WTC11 (cell line): ENCODE measurements around the gene FREM2. TPM values are rescaled to one million over a fixed set of nuclear protein-coding genes. Genes with fewer than 3 reads are reported as not detected.

Experiments
- ATAC-seq: fragments of 200-7000 bp; cut with Tn5 transposase; 2 replicates; pipeline ENCODE4 v1.10.0; 2021; ENCODE audit warnings: mild to moderate bottlenecking, moderate library complexity
- CTCF ChIA-PET: fragments of 300-600 bp; sonication (Branson Sonifier 250); formaldehyde crosslinking; loops from one replicate; lab custom pipeline; 2021; ENCODE audit warnings: antibody characterized with exemption; lab: Charles Lee
- POLR2A ChIA-PET: fragments of 350-600 bp; sonication (Branson Sonifier 250); formaldehyde crosslinking; loops from one replicate; lab custom pipeline; 2021; ENCODE audit warnings: antibody characterized with exemption; lab: Charles Lee
- DNase-seq: peaks from one replicate; pipeline ENCODE4 v3.0.0; 2021; ENCODE audit warnings: low spot score
- H3K27ac Mint-ChIP-seq: 2 replicates; pipeline ENCODE4 v1.8.0; 2021; ENCODE audit warnings: mixed read lengths
- H3K27me3 Mint-ChIP-seq: 2 replicates; pipeline ENCODE4 v1.8.0; 2021; ENCODE audit warnings: low read depth, mild to moderate bottlenecking, moderate library complexity, mixed read lengths
- H3K36me3 Mint-ChIP-seq: 2 replicates; pipeline ENCODE4 v1.8.0; 2021; ENCODE audit warnings: mixed read lengths
- H3K4me1 Mint-ChIP-seq: 2 replicates; pipeline ENCODE4 v1.8.0; 2022; ENCODE audit warnings: mixed read lengths
- H3K4me3 Mint-ChIP-seq: 2 replicates; pipeline ENCODE4 v1.8.0; 2021; ENCODE audit warnings: mild to moderate bottlenecking, moderate library complexity, mixed read lengths
- H3K9me3 Mint-ChIP-seq: 2 replicates; pipeline ENCODE4 v1.8.0; 2021; ENCODE audit warnings: mixed read lengths
- FOXK1 ChIP-seq: sonication (generic); formaldehyde crosslinking; IDR thresholded peaks from 2 replicates; pipeline ENCODE4 v1.8.0; 2022; ENCODE audit warnings: mild to moderate bottlenecking, moderate library complexity, missing genetic modification reagents
- GRHL2 ChIP-seq: fragments of 250-450 bp; sonication (Bioruptor Pico); IDR thresholded peaks from 2 replicates; pipeline ENCODE4 v1.8.0; 2022; ENCODE audit warnings: mild to moderate bottlenecking, moderate library complexity; ENCODE audit not compliant: insufficient replicate concordance, severe bottlenecking
- GTF2I ChIP-seq: fragments of 250-450 bp; sonication (Bioruptor Pico); conservative IDR thresholded peaks from 2 replicates; pipeline ENCODE4 v1.4.0; 2021; ENCODE audit warnings: mild to moderate bottlenecking
- JAZF1 ChIP-seq: fragments of 250-450 bp; sonication (Bioruptor Pico); IDR thresholded peaks from 2 replicates; pipeline ENCODE4 v1.9.0; 2021; ENCODE audit warnings: moderate library complexity, mild to moderate bottlenecking, inconsistent platforms
- KAT7 ChIP-seq: sonication (generic); formaldehyde crosslinking; IDR thresholded peaks from 2 replicates; pipeline ENCODE4 v1.8.1; 2023; ENCODE audit warnings: missing genetic modification reagents, mild to moderate bottlenecking, borderline replicate concordance
- MXD4 ChIP-seq: fragments of 250-450 bp; sonication (Bioruptor Pico); IDR thresholded peaks from 2 replicates; pipeline ENCODE4 v1.8.0; 2021; ENCODE audit warnings: mild to moderate bottlenecking, moderate library complexity, borderline replicate concordance
- NFE2L1 ChIP-seq: sonication (generic); formaldehyde crosslinking; IDR thresholded peaks from 2 replicates; pipeline ENCODE4 v1.8.1; 2023; ENCODE audit warnings: missing genetic modification reagents
- NFYB ChIP-seq: sonication (generic); formaldehyde crosslinking; conservative IDR thresholded peaks from 2 replicates; pipeline ENCODE4 v1.8.0; 2022; ENCODE audit warnings: low read depth, missing genetic modification reagents
- OVOL2 ChIP-seq: fragments of 250-450 bp; sonication (Bioruptor Pico); IDR thresholded peaks from 2 replicates; pipeline ENCODE4 v1.9.0; 2021; ENCODE audit warnings: mild to moderate bottlenecking, borderline replicate concordance
- RELA ChIP-seq: sonication (generic); formaldehyde crosslinking; IDR thresholded peaks from 2 replicates; pipeline ENCODE4 v1.8.1; 2022; ENCODE audit warnings: missing genetic modification reagents, mild to moderate bottlenecking, borderline replicate concordance
- TEAD1 ChIP-seq: sonication (generic); formaldehyde crosslinking; IDR thresholded peaks from 2 replicates; pipeline ENCODE4 v1.8.0; 2022; ENCODE audit warnings: mild to moderate bottlenecking, missing genetic modification reagents
- ZNF219 ChIP-seq: sonication (generic); formaldehyde crosslinking; IDR thresholded peaks from 2 replicates; pipeline ENCODE4 v1.8.0; 2023; ENCODE audit warnings: missing genetic modification reagents, mild to moderate bottlenecking, borderline replicate concordance
- ZNF416 ChIP-seq: fragments of 250-450 bp; sonication (Bioruptor Pico); IDR thresholded peaks from 2 replicates; pipeline ENCODE4 v1.9.0; 2021; ENCODE audit warnings: mild to moderate bottlenecking, inconsistent platforms
- total RNA-seq: library from RNA; stranded (reverse); gene quantifications from 3 replicates; pipeline ENCODE4 v1.2.3, GENCODE V29; 2021
- TF ChIP-seq, protein P1 (sequence below): sonication (generic); formaldehyde crosslinking; IDR thresholded peaks from 2 replicates; pipeline ENCODE4 v1.8.1; 2022; ENCODE audit warnings: mild to moderate bottlenecking, moderate library complexity, missing genetic modification reagents
- TF ChIP-seq, protein P2 (sequence below): fragments of 250-450 bp; sonication (Bioruptor Pico); IDR thresholded peaks from 2 replicates; pipeline ENCODE4 v1.8.0; 2021; ENCODE audit warnings: mild to moderate bottlenecking
- TF ChIP-seq, protein P3 (sequence below): sonication (generic); formaldehyde crosslinking; IDR thresholded peaks from 2 replicates; pipeline ENCODE4 v1.8.1; 2023; ENCODE audit warnings: mild to moderate bottlenecking, missing genetic modification reagents
- TF ChIP-seq, protein P4 (sequence below): sonication (generic); formaldehyde crosslinking; IDR thresholded peaks from 2 replicates; pipeline ENCODE4 v1.8.1; 2023; ENCODE audit warnings: mild to moderate bottlenecking, missing genetic modification reagents, borderline replicate concordance
- TF ChIP-seq, protein P5 (sequence below): sonication (generic); formaldehyde crosslinking; IDR thresholded peaks from 2 replicates; pipeline ENCODE4 v1.8.0; 2022; ENCODE audit warnings: mild to moderate bottlenecking, missing genetic modification reagents
- TF ChIP-seq, protein P6 (sequence below): fragments of 250-450 bp; sonication (Bioruptor Pico); IDR thresholded peaks from 2 replicates; pipeline ENCODE4 v1.9.0; 2021; ENCODE audit warnings: moderate library complexity, mild to moderate bottlenecking, inconsistent platforms, borderline replicate concordance
- TF ChIP-seq, protein P7 (sequence below): fragments of 200-600 bp; IDR thresholded peaks from 2 replicates; pipeline ENCODE4 v1.8.0; 2022; ENCODE audit warnings: antibody characterized with exemption
- TF ChIP-seq, protein P8 (sequence below): fragments of 250-450 bp; sonication (Bioruptor Pico); IDR thresholded peaks from 2 replicates; pipeline ENCODE4 v2.1.2; 2022; ENCODE audit warnings: mild to moderate bottlenecking, moderate library complexity

FREM2 gene
- total RNA-seq, 1 experiment from 2014 or later = 23.7 TPM

DNA sequence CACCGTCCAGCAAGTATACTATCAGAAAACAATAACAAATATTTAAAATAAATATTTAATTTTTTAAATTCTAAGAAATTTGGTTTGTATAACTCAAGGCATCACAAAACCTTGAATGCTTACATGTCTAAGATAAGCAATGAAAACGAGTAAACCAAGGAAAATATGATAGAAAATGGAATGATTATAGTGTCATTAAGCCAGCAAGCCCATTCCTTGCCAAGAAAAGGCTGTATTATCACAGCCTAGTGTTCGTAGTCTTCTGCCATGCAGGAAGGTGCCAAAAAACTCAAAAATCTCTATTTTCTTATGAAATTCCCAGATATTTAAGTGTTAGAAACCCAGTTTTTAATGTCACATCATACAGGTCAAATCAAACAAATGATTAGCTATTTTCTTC lies 167.3 kb downstream of the FREM2 start:
- ChIA-PET CTCF (interaction anchor here (1.0 kb wide), 1 partner anchor 18 kb away, joined by 3 read pairs; no protein-coding TSS in a partner anchor), POLR2A (no interaction called here)
- DNase-seq = no peak
- Mint-ChIP-seq H3K9me3 (no peaks in the 10 kb centered on the region), H3K36me3 (peaks cover 20% of the 10 kb centered on the region), H3K4me3 (no peak overlapping the region), H3K27ac (no peak overlapping the region)
- ATAC-seq = no peak
- TF ChIP-seq GTF2I (no peak), KAT7 (CRISPR knock-in tag) (no peak), JAZF1 (CRISPR knock-in tag) (no peak), FOXK1 (CRISPR knock-in tag) (no peak), TEAD1 (CRISPR knock-in tag) (no peak), ZNF416 (no peak), MXD4 (no peak)
- TF ChIP-seq, protein P1, sequence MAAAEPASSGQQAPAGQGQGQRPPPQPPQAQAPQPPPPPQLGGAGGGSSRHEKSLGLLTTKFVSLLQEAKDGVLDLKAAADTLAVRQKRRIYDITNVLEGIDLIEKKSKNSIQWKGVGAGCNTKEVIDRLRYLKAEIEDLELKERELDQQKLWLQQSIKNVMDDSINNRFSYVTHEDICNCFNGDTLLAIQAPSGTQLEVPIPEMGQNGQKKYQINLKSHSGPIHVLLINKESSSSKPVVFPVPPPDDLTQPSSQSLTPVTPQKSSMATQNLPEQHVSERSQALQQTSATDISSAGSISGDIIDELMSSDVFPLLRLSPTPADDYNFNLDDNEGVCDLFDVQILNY (CRISPR knock-in tag) = no peak
- TF ChIP-seq, protein P2, sequence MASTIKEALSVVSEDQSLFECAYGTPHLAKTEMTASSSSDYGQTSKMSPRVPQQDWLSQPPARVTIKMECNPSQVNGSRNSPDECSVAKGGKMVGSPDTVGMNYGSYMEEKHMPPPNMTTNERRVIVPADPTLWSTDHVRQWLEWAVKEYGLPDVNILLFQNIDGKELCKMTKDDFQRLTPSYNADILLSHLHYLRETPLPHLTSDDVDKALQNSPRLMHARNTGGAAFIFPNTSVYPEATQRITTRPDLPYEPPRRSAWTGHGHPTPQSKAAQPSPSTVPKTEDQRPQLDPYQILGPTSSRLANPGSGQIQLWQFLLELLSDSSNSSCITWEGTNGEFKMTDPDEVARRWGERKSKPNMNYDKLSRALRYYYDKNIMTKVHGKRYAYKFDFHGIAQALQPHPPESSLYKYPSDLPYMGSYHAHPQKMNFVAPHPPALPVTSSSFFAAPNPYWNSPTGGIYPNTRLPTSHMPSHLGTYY (CRISPR knock-in tag) = no peak
- TF ChIP-seq, protein P3, sequence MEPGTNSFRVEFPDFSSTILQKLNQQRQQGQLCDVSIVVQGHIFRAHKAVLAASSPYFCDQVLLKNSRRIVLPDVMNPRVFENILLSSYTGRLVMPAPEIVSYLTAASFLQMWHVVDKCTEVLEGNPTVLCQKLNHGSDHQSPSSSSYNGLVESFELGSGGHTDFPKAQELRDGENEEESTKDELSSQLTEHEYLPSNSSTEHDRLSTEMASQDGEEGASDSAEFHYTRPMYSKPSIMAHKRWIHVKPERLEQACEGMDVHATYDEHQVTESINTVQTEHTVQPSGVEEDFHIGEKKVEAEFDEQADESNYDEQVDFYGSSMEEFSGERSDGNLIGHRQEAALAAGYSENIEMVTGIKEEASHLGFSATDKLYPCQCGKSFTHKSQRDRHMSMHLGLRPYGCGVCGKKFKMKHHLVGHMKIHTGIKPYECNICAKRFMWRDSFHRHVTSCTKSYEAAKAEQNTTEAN (CRISPR knock-in tag) = no peak
- TF ChIP-seq, protein P4, sequence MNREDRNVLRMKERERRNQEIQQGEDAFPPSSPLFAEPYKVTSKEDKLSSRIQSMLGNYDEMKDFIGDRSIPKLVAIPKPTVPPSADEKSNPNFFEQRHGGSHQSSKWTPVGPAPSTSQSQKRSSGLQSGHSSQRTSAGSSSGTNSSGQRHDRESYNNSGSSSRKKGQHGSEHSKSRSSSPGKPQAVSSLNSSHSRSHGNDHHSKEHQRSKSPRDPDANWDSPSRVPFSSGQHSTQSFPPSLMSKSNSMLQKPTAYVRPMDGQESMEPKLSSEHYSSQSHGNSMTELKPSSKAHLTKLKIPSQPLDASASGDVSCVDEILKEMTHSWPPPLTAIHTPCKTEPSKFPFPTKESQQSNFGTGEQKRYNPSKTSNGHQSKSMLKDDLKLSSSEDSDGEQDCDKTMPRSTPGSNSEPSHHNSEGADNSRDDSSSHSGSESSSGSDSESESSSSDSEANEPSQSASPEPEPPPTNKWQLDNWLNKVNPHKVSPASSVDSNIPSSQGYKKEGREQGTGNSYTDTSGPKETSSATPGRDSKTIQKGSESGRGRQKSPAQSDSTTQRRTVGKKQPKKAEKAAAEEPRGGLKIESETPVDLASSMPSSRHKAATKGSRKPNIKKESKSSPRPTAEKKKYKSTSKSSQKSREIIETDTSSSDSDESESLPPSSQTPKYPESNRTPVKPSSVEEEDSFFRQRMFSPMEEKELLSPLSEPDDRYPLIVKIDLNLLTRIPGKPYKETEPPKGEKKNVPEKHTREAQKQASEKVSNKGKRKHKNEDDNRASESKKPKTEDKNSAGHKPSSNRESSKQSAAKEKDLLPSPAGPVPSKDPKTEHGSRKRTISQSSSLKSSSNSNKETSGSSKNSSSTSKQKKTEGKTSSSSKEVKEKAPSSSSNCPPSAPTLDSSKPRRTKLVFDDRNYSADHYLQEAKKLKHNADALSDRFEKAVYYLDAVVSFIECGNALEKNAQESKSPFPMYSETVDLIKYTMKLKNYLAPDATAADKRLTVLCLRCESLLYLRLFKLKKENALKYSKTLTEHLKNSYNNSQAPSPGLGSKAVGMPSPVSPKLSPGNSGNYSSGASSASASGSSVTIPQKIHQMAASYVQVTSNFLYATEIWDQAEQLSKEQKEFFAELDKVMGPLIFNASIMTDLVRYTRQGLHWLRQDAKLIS = no peak
- TF ChIP-seq, protein P5, sequence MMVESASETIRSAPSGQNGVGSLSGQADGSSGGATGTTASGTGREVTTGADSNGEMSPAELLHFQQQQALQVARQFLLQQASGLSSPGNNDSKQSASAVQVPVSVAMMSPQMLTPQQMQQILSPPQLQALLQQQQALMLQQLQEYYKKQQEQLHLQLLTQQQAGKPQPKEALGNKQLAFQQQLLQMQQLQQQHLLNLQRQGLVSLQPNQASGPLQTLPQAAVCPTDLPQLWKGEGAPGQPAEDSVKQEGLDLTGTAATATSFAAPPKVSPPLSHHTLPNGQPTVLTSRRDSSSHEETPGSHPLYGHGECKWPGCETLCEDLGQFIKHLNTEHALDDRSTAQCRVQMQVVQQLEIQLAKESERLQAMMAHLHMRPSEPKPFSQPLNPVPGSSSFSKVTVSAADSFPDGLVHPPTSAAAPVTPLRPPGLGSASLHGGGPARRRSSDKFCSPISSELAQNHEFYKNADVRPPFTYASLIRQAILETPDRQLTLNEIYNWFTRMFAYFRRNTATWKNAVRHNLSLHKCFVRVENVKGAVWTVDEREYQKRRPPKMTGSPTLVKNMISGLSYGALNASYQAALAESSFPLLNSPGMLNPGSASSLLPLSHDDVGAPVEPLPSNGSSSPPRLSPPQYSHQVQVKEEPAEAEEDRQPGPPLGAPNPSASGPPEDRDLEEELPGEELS (CRISPR knock-in tag) = no peak
- TF ChIP-seq, all 79 proteins: peak for 0
- Mint-ChIP-seq H3K4me1 (peaks cover 15% of the 10 kb centered on the region), H3K27me3 (no peaks in the 10 kb centered on the region)

DNA sequence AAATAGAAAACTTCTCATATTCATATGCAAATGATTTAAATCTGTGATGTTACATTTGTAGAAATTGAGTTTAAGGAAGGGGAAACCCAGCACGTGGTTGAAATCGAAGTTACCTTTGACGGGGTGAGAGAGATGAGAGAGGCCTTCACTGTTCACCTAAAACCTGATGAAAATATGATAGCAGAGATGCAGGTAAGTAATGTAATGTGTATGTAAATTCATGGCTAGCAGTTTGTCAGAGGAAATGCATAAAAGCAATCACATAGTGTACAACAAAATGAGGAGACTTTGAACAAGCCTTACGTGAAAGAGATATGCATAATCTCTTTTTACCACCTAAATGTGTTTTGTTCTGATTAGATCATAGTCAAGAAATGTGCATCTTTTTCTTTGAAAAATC lies 169.2 kb downstream of the FREM2 start:
- POLR2A ChIA-PET = no interaction called here
- CTCF ChIA-PET = no interaction called here
- Mint-ChIP-seq H3K27me3 (no peaks in the 10 kb centered on the region), H3K9me3 (no peaks in the 10 kb centered on the region), H3K4me1 (peaks cover 15% of the 10 kb centered on the region), H3K4me3 (no peak overlapping the region), H3K36me3 (peaks cover 12% of the 10 kb centered on the region), H3K27ac (peak overlapping the region; percentile 57; the same call in 1 of the 2 replicates)
- ATAC-seq = no peak
- no peak for DNase-seq
- TF ChIP-seq OVOL2 (CRISPR knock-in tag) (no peak), NFE2L1 (CRISPR knock-in tag) (no peak), ZNF219 (CRISPR knock-in tag) (no peak), NFYB (CRISPR knock-in tag) (no peak), RELA (no peak), GRHL2 (CRISPR knock-in tag) (no peak)
- TF ChIP-seq, protein P6, sequence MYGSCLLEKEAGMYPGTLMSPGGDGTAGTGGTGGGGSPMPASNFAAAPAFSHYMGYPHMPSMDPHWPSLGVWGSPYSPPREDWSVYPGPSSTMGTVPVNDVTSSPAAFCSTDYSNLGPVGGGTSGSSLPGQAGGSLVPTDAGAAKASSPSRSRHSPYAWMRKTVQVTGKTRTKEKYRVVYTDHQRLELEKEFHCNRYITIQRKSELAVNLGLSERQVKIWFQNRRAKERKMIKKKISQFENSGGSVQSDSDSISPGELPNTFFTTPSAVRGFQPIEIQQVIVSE (CRISPR knock-in tag) = no peak
- TF ChIP-seq, protein P7, sequence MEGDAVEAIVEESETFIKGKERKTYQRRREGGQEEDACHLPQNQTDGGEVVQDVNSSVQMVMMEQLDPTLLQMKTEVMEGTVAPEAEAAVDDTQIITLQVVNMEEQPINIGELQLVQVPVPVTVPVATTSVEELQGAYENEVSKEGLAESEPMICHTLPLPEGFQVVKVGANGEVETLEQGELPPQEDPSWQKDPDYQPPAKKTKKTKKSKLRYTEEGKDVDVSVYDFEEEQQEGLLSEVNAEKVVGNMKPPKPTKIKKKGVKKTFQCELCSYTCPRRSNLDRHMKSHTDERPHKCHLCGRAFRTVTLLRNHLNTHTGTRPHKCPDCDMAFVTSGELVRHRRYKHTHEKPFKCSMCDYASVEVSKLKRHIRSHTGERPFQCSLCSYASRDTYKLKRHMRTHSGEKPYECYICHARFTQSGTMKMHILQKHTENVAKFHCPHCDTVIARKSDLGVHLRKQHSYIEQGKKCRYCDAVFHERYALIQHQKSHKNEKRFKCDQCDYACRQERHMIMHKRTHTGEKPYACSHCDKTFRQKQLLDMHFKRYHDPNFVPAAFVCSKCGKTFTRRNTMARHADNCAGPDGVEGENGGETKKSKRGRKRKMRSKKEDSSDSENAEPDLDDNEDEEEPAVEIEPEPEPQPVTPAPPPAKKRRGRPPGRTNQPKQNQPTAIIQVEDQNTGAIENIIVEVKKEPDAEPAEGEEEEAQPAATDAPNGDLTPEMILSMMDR = no peak
- TF ChIP-seq, protein P8, sequence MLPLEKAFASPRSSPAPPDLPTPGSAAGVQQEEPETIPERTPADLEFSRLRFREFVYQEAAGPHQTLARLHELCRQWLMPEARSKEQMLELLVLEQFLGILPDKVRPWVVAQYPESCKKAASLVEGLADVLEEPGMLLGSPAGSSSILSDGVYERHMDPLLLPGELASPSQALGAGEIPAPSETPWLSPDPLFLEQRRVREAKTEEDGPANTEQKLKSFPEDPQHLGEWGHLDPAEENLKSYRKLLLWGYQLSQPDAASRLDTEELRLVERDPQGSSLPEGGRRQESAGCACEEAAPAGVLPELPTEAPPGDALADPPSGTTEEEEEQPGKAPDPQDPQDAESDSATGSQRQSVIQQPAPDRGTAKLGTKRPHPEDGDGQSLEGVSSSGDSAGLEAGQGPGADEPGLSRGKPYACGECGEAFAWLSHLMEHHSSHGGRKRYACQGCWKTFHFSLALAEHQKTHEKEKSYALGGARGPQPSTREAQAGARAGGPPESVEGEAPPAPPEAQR (CRISPR knock-in tag) = no peak
